K562 (cell line): ENCODE results near the gene ROM1. TPM values are rescaled to one million over a fixed set of nuclear protein-coding genes. Genes with fewer than 3 reads are reported as not detected.

Source experiments
- ATF1 ChIP-seq, 2 experiments: fragments of 450-650 bp in 1 of 2; IDR thresholded peaks; 2 replicates each; pipeline ENCODE4 v1.6.1; 2016; ENCODE audit warnings: missing compliant biosample characterization in 1 of 2, missing genetic modification characterization in 1 of 2
- ETV6 ChIP-seq, 3 experiments: fragments of 150-350 bp in 1 of 3; sonication (generic) in 1 of 3; formaldehyde crosslinking in 1 of 3; IDR thresholded peaks; 2 replicates each; pipeline versions ENCODE4 v1.6.1 to v1.8.0; 2014 to 2022; ENCODE audit warnings: borderline replicate concordance in 2 of 3, low read depth in 2 of 3, antibody characterized with exemption in 1 of 3, low read length in 1 of 3, mild to moderate bottlenecking in 1 of 3, missing genetic modification reagents in 1 of 3
- HDAC8 ChIP-seq: fragments of 450-650 bp; IDR thresholded peaks from 2 replicates; pipeline ENCODE4 v1.6.1; 2016; ENCODE audit warnings: mild to moderate bottlenecking, missing genetic modification characterization, moderate library complexity, missing compliant biosample characterization
- HEY1 ChIP-seq: fragments of 250-450 bp; sonication (Bioruptor Pico); IDR thresholded peaks from 2 replicates; pipeline ENCODE4 v1.5.0; 2020; ENCODE audit warnings: mild to moderate bottlenecking, moderate library complexity, borderline replicate concordance
- ILF3 ChIP-seq: fragments of 450-650 bp; IDR thresholded peaks from 2 replicates; pipeline ENCODE4 v1.6.1; 2018; ENCODE audit warnings: antibody characterized with exemption, mild to moderate bottlenecking, moderate library complexity, borderline replicate concordance
- NUFIP1 ChIP-seq: fragments of 450-650 bp; IDR thresholded peaks from 2 replicates; pipeline ENCODE4 v1.6.1; 2018; ENCODE audit not compliant: partially characterized antibody
- SLC30A9 ChIP-seq: fragments of 250-450 bp; sonication (Bioruptor Pico); IDR thresholded peaks from 2 replicates; pipeline ENCODE4 v1.8.0; 2022; ENCODE audit warnings: mild to moderate bottlenecking, moderate library complexity
- SRSF1 ChIP-seq: fragments of 200-400 bp; formaldehyde crosslinking; IDR thresholded peaks from 2 replicates; pipeline ENCODE4 v1.6.1; 2017; ENCODE audit warnings: mild to moderate bottlenecking, low read depth, low read length, moderate library complexity
- ZFPM2 ChIP-seq: fragments of 250-450 bp; sonication (Bioruptor Pico); IDR thresholded peaks from 2 replicates; pipeline ENCODE4 v1.5.1; 2022; ENCODE audit warnings: mild to moderate bottlenecking
- ZNF586 ChIP-seq: fragments of 450-650 bp; formaldehyde crosslinking; conservative IDR thresholded peaks from 2 replicates; pipeline ENCODE4 v1.4.0; 2020; ENCODE audit warnings: mild to moderate bottlenecking, moderate library complexity
- ZZZ3 ChIP-seq: fragments of 450-650 bp; IDR thresholded peaks from 2 replicates; pipeline ENCODE4 v1.6.1; 2016; ENCODE audit warnings: antibody characterized with exemption, mild to moderate bottlenecking, moderate library complexity
- polyA plus RNA-seq, 8 experiments: library from polyadenylated mRNA; depleted of rRNA in 4 of 8; stranded (reverse) in 5 of 8; unstranded in 3 of 8; fragments of >200 nt; fragmentation: Nextera tagmentation in 2 of 8; fragmentation: Illumina TruSeq in 1 of 8; extraction: Ambion mirVana in 2 of 8; extraction: Trizol in 1 of 8; gene quantifications; 2 replicates each; pipeline versions ENCODE4 v1.2.1 to v1.2.3, GENCODE V29; 2011 to 2014; ENCODE audit warnings: inconsistent platforms in 1 of 8, missing spikeins in 1 of 8
- total RNA-seq, 7 experiments: library from RNA; depleted of rRNA in 6 of 7; stranded (reverse); fragments of >200 nt in 6 of 7; fragmentation: Illumina TruSeq in 2 of 7; extraction: Trizol in 2 of 7; gene quantifications; 2 replicates each; pipeline versions ENCODE4 v1.2.1 to v1.2.3, GENCODE V29; 2011 to 2021; ENCODE audit warnings: low replicate concordance in 1 of 7
- TF ChIP-seq, protein P1 (sequence below): sonication (generic); formaldehyde crosslinking; IDR thresholded peaks from 2 replicates; pipeline ENCODE4 v1.8.1; 2023; ENCODE audit warnings: mild to moderate bottlenecking, missing genetic modification reagents
- TF ChIP-seq, protein P2 (sequence below): fragments of 250-450 bp; sonication (Bioruptor Pico); IDR thresholded peaks from 2 replicates; pipeline ENCODE4 v1.9.0; 2021; ENCODE audit warnings: mild to moderate bottlenecking
- TF ChIP-seq, protein P3 (sequence below): fragments of 250-450 bp; sonication (Bioruptor Pico); IDR thresholded peaks from 2 replicates; pipeline ENCODE4 v1.4.0; 2020
- TF ChIP-seq, protein P4 (sequence below): fragments of 250-450 bp; sonication (Bioruptor Pico); IDR thresholded peaks from 2 replicates; pipeline ENCODE4 v1.8.0; 2021; ENCODE audit warnings: borderline replicate concordance, mild to moderate bottlenecking, moderate library complexity; ENCODE audit not compliant: poor library complexity, severe bottlenecking
- TF ChIP-seq, protein P5 (sequence below): fragments of 450-650 bp; formaldehyde crosslinking; IDR thresholded peaks from 2 replicates; pipeline ENCODE4 v1.4.0; 2022; ENCODE audit warnings: missing genetic modification characterization

Gene ROM1
- total and polyA plus RNA-seq, 9 of the 15 experiments (the other 6 are each of a cell fraction or from before 2014, with no cell fraction given), result 0.75 to 4.0 (median 2.6) TPM

DNA sequence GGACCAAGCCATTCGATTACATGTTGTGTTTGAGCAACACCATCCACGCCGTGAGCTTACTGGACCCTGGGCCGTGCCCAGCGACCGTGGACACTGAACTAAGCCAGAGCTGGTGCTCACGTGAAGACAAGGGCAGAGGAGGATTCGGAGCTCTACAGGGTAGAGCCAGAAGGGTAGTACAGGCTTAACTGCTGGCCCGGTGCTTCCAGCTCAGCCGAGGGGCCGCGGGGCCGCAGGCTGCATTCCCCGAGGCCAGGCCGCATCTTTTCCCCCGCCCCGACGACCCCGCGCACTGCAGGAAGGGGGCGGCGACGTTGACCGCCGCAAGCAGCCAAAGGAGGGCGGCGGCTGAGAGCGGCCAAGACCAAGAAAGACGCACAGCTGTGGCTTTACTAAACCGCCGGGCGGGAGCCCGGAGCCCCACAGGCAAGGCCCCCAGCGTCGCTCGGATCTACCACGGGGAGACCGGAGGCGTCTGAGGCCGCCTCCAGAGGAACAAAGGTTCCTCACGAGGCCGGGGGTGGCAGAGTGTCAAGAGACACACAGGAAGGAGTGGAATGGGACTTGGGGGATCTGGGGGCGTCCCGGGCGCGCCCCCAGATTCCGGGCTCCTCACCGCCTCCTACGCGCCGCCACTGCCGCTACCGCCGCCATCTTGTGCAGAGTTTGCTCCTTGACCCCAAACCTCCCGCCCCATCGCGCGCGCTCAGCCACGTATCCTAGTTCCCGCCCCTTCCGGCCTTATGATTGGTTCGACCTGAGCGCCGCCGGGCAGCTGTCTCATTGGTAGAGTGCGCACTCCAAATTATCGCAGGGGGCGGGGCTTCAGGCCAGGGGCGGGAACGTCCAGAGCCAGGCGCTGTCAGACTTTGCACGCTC, 33.1 kb downstream of the ROM1 start, which contains the start of gene GANAB (continued):
- TF ChIP-seq, protein P1, sequence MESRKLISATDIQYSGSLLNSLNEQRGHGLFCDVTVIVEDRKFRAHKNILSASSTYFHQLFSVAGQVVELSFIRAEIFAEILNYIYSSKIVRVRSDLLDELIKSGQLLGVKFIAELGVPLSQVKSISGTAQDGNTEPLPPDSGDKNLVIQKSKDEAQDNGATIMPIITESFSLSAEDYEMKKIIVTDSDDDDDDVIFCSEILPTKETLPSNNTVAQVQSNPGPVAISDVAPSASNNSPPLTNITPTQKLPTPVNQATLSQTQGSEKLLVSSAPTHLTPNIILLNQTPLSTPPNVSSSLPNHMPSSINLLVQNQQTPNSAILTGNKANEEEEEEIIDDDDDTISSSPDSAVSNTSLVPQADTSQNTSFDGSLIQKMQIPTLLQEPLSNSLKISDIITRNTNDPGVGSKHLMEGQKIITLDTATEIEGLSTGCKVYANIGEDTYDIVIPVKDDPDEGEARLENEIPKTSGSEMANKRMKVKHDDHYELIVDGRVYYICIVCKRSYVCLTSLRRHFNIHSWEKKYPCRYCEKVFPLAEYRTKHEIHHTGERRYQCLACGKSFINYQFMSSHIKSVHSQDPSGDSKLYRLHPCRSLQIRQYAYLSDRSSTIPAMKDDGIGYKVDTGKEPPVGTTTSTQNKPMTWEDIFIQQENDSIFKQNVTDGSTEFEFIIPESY (CRISPR knock-in tag), result no peak
- TF ChIP-seq, protein P2, sequence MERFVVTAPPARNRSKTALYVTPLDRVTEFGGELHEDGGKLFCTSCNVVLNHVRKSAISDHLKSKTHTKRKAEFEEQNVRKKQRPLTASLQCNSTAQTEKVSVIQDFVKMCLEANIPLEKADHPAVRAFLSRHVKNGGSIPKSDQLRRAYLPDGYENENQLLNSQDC (CRISPR knock-in tag), result no peak
- TF ChIP-seq ETV6 (IDR thresholded peaks at IDR 0.05; ENCODE audit: borderline replicate concordance in 1 of 2, low read depth in 2 of 2, low read length in 1 of 2) (no peak), ETV6 (CRISPR knock-in tag; IDR thresholded peaks at IDR 0.05; ENCODE audit: borderline replicate concordance) (no peak), ATF1 (CRISPR knock-in tag; IDR thresholded peaks at IDR 0.05) (no peak), ATF1 (tag; IDR thresholded peaks at IDR 0.05) (peak; percentile 92), SLC30A9 (CRISPR knock-in tag) (no peak), ILF3 (no peak; the same call in 1 of the 2 replicates), ZNF586 (CRISPR knock-in tag) (no peak), ZFPM2 (CRISPR knock-in tag) (no peak), HEY1 (peak; percentile 42; the same call in 1 of the 2 replicates), HDAC8 (tag) (no peak), SRSF1 (no peak), ZZZ3 (no peak), NUFIP1 (no peak)
- TF ChIP-seq, protein P3, sequence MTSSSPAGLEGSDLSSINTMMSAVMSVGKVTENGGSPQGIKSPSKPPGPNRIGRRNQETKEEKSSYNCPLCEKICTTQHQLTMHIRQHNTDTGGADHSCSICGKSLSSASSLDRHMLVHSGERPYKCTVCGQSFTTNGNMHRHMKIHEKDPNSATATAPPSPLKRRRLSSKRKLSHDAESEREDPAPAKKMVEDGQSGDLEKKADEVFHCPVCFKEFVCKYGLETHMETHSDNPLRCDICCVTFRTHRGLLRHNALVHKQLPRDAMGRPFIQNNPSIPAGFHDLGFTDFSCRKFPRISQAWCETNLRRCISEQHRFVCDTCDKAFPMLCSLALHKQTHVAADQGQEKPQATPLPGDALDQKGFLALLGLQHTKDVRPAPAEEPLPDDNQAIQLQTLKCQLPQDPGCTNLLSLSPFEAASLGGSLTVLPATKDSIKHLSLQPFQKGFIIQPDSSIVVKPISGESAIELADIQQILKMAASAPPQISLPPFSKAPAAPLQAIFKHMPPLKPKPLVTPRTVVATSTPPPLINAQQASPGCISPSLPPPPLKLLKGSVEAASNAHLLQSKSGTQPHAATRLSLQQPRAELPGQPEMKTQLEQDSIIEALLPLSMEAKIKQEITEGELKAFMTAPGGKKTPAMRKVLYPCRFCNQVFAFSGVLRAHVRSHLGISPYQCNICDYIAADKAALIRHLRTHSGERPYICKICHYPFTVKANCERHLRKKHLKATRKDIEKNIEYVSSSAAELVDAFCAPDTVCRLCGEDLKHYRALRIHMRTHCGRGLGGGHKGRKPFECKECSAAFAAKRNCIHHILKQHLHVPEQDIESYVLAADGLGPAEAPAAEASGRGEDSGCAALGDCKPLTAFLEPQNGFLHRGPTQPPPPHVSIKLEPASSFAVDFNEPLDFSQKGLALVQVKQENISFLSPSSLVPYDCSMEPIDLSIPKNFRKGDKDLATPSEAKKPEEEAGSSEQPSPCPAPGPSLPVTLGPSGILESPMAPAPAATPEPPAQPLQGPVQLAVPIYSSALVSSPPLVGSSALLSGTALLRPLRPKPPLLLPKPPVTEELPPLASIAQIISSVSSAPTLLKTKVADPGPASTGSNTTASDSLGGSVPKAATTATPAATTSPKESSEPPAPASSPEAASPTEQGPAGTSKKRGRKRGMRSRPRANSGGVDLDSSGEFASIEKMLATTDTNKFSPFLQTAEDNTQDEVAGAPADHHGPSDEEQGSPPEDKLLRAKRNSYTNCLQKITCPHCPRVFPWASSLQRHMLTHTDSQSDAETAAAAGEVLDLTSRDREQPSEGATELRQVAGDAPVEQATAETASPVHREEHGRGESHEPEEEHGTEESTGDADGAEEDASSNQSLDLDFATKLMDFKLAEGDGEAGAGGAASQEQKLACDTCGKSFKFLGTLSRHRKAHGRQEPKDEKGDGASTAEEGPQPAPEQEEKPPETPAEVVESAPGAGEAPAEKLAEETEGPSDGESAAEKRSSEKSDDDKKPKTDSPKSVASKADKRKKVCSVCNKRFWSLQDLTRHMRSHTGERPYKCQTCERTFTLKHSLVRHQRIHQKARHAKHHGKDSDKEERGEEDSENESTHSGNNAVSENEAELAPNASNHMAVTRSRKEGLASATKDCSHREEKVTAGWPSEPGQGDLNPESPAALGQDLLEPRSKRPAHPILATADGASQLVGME (CRISPR knock-in tag), result no peak
- TF ChIP-seq, protein P4, sequence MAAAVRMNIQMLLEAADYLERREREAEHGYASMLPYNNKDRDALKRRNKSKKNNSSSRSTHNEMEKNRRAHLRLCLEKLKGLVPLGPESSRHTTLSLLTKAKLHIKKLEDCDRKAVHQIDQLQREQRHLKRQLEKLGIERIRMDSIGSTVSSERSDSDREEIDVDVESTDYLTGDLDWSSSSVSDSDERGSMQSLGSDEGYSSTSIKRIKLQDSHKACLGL, result no peak
- TF ChIP-seq, protein P5, sequence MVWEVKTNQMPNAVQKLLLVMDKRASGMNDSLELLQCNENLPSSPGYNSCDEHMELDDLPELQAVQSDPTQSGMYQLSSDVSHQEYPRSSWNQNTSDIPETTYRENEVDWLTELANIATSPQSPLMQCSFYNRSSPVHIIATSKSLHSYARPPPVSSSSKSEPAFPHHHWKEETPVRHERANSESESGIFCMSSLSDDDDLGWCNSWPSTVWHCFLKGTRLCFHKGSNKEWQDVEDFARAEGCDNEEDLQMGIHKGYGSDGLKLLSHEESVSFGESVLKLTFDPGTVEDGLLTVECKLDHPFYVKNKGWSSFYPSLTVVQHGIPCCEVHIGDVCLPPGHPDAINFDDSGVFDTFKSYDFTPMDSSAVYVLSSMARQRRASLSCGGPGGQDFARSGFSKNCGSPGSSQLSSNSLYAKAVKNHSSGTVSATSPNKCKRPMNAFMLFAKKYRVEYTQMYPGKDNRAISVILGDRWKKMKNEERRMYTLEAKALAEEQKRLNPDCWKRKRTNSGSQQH, result no peak
